ENCODE measurements around the gene PTPRK. TPM values are rescaled to one million over a fixed set of nuclear protein-coding genes. Genes with fewer than 3 reads are reported as not detected.

The PTPRK gene
- total and polyA plus RNA-seq, 12 donors: 3.2 to 22.4 (median 15.0) TPM

DNA sequence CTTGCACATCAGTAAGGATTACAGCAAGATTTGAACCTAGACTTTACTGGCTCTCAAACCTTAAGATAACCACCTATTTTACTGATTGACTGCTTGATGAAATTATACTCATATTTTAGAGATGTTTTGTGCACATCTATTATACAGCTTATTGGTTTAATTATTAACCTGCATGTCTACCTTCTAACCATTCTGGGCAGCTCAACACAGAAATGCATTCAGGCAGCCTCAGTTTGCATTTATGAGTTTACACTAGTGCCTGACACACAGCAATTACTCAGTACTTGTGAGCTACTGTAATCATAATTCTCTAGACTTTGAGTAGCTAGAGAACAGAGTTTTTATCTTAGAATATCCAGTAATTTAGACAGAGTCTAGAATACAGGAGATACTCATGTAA lies 345.7 kb downstream of the PTPRK start:
- H3K27ac ChIP-seq: no peak overlapping the region
- H3K4me3 ChIP-seq: no peak overlapping the region
- intact Hi-C loops (cut with DNase I): no loop called here
- no peak for TF ChIP-seq POLR2A (IDR thresholded peaks at IDR 0.05)
- TF ChIP-seq, protein P1, sequence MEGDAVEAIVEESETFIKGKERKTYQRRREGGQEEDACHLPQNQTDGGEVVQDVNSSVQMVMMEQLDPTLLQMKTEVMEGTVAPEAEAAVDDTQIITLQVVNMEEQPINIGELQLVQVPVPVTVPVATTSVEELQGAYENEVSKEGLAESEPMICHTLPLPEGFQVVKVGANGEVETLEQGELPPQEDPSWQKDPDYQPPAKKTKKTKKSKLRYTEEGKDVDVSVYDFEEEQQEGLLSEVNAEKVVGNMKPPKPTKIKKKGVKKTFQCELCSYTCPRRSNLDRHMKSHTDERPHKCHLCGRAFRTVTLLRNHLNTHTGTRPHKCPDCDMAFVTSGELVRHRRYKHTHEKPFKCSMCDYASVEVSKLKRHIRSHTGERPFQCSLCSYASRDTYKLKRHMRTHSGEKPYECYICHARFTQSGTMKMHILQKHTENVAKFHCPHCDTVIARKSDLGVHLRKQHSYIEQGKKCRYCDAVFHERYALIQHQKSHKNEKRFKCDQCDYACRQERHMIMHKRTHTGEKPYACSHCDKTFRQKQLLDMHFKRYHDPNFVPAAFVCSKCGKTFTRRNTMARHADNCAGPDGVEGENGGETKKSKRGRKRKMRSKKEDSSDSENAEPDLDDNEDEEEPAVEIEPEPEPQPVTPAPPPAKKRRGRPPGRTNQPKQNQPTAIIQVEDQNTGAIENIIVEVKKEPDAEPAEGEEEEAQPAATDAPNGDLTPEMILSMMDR (IDR thresholded peaks at IDR 0.05): no peak
- H3K27me3 ChIP-seq: no peaks in the 10 kb centered on the region
- peaks cover 0 to 5% of the 10 kb centered on the region in 2 donors for H3K4me1 ChIP-seq (replicated peaks in 1 of 2)
- no peak for DNase-seq
- no peaks in the 10 kb centered on the region for H3K9me3 ChIP-seq (replicated peaks in 1 of 3)
- no peaks in the 10 kb centered on the region for H3K36me3 ChIP-seq (replicated peaks in 1 of 2)

GRCh38 chr6:128172752-128173682 lies 347.4 kb downstream of the PTPRK start:
- H3K27ac ChIP-seq: no peak overlapping the region
- no peak overlapping the region for H3K4me3 ChIP-seq
- H3K27me3 ChIP-seq: no peaks in the 10 kb centered on the region
- intact Hi-C loops (cut with DNase I): no loop called here
- WGBS, 4 donors: 69 to 85% (median 76%) methylated on average over 4 of the region's 4 CpGs
- H3K4me1 ChIP-seq (replicated peaks in 1 of 2): no peaks in the 10 kb centered on the region
- no peak for TF ChIP-seq POLR2A (IDR thresholded peaks at IDR 0.05)
- TF ChIP-seq, protein P1 (IDR thresholded peaks at IDR 0.05): no peak
- no peaks in the 10 kb centered on the region for H3K36me3 ChIP-seq (replicated peaks in 1 of 2)
- no peaks in the 10 kb centered on the region for H3K9me3 ChIP-seq (replicated peaks in 1 of 3)
- no peak for DNase-seq

DNA sequence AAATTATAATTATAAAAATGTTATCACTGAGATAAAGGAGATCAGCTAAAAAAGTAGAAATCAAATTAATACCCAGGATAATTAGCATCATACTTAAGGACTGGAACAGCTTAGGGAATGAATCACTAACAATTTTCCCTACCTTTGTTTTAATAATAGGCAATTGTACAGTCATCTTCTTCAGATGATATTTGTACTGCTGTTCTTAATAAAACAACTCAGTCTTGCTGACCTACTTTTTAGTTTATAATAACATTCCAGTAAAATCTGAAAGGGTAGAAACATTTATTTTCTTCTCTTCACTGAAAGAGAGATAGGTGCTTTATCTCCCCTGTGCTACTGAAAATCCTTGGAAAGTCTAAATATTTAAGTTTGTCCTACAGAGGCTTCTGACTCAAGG lies 348.3 kb downstream of the PTPRK start:
- DNase-seq: no peak
- no peaks in the 10 kb centered on the region for H3K27me3 ChIP-seq
- intact Hi-C loops (cut with DNase I): no loop called here
- H3K36me3 ChIP-seq (replicated peaks in 1 of 2): no peaks in the 10 kb centered on the region
- no peaks in the 10 kb centered on the region for H3K9me3 ChIP-seq (replicated peaks in 1 of 3)
- TF ChIP-seq, protein P1 (IDR thresholded peaks at IDR 0.05): no peak
- TF ChIP-seq POLR2A (IDR thresholded peaks at IDR 0.05): no peak
- H3K4me1 ChIP-seq (replicated peaks in 1 of 2): no peaks in the 10 kb centered on the region
- H3K27ac ChIP-seq: no peak overlapping the region
- no peak overlapping the region for H3K4me3 ChIP-seq

- H3K27me3 ChIP-seq: no peaks in the 10 kb centered on the region
- H3K4me3 ChIP-seq: no peak overlapping the region
- WGBS, 4 donors: 92 to 98% (median 96%) methylated on average over 4 of the region's 4 CpGs
- TF ChIP-seq, protein P1 (IDR thresholded peaks at IDR 0.05): no peak
- TF ChIP-seq POLR2A (IDR thresholded peaks at IDR 0.05): no peak
- DNase-seq: no peak
- intact Hi-C loops (cut with DNase I): no loop called here
- H3K9me3 ChIP-seq (replicated peaks in 1 of 3): no peaks in the 10 kb centered on the region
- H3K36me3 ChIP-seq (replicated peaks in 1 of 2): no peaks in the 10 kb centered on the region
- H3K27ac ChIP-seq: no peak overlapping the region
- H3K4me1 ChIP-seq (replicated peaks in 1 of 2): no peaks in the 10 kb centered on the region
Observed at GRCh38 chr6:128171182-128171581, 349.2 kb downstream of the PTPRK start.
